Muscle layer of colon (tissue), 2 donors: ENCODE measurements around the gene UFD1.

Experiments used
- H3K27ac ChIP-seq: one replicate; pipeline ENCODE4 v1.7.0; 2013; ENCODE audit warnings: low read depth, mild to moderate bottlenecking, low read length, moderate library complexity
- H3K27me3 ChIP-seq, 2 donors: one replicate each; pipeline ENCODE4 v1.7.0; 2013; ENCODE audit warnings: low read length in 2 of 2, mild to moderate bottlenecking in 2 of 2; ENCODE audit not compliant: insufficient read depth in 2 of 2, control insufficient read depth in 1 of 2
- H3K36me3 ChIP-seq: one replicate; pipeline ENCODE4 v1.7.0; 2013; ENCODE audit warnings: mild to moderate bottlenecking, low read length; ENCODE audit not compliant: insufficient read depth
- H3K4me1 ChIP-seq: one replicate; pipeline ENCODE4 v1.7.0; 2013; ENCODE audit warnings: mild to moderate bottlenecking, low read length; ENCODE audit not compliant: insufficient read depth
- H3K4me3 ChIP-seq, 2 donors: one replicate each; pipeline ENCODE4 v1.7.0; 2013; ENCODE audit warnings: low read length in 2 of 2, low read depth in 1 of 2, mild to moderate bottlenecking in 1 of 2, moderate library complexity in 1 of 2
- H3K9ac ChIP-seq: one replicate; pipeline ENCODE4 v1.7.0; 2013; ENCODE audit warnings: low read length
- H3K9me3 ChIP-seq: one replicate; pipeline ENCODE4 v1.7.0; 2013; ENCODE audit warnings: mild to moderate bottlenecking, low read length
- donor health status: abdominal sarcoma.
- donor health status: Adenocarcinoma of cecum.

The UFD1 gene

DNA sequence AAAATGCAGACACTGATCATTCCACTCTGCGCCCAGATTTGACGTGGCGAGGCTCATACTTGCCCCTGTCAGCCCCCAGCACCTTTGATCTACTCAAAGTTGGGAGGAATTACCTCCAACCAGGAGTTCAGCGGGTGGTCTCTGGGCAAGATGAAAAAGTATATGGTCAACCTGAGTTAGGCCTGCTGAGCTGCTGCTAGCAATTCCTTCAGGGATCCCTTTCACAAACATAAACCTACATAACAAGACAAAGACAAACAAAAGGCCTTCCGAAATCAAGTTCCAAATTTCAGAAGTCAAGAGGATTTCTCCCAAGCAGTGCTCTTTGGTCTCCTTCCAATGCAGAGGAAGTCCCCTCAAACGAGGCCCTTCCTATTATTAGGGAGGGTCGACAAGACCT, 24.4 kb upstream of the UFD1 start:
- no peaks in the 10 kb centered on the region for H3K27me3 ChIP-seq
- no peak overlapping the region for H3K9ac ChIP-seq
- H3K9me3 ChIP-seq = no peaks in the 10 kb centered on the region
- no peaks in the 10 kb centered on the region for H3K4me1 ChIP-seq
- no peaks in the 10 kb centered on the region for H3K36me3 ChIP-seq
- no peak overlapping the region for H3K4me3 ChIP-seq
- no peak overlapping the region for H3K27ac ChIP-seq

- Histone ChIP-seq H3K27me3 (no peaks in the 10 kb centered on the region), H3K36me3 (no peaks in the 10 kb centered on the region), H3K27ac (no peak overlapping the region), H3K4me1 (no peaks in the 10 kb centered on the region), H3K4me3 (no peak overlapping the region), H3K9me3 (no peaks in the 10 kb centered on the region), H3K9ac (no peak overlapping the region)
These were observed 23.0 kb upstream of the UFD1 start for GRCh38 chr22:19501897-19502447.

GRCh38 chr22:19499880-19500242, 20.9 kb upstream of the UFD1 start:
- Histone ChIP-seq H3K4me1 (no peaks in the 10 kb centered on the region), H3K9ac (no peak overlapping the region), H3K9me3 (no peaks in the 10 kb centered on the region), H3K27ac (no peak overlapping the region), H3K36me3 (no peaks in the 10 kb centered on the region), H3K27me3 (no peaks in the 10 kb centered on the region), H3K4me3 (no peak overlapping the region)

DNA sequence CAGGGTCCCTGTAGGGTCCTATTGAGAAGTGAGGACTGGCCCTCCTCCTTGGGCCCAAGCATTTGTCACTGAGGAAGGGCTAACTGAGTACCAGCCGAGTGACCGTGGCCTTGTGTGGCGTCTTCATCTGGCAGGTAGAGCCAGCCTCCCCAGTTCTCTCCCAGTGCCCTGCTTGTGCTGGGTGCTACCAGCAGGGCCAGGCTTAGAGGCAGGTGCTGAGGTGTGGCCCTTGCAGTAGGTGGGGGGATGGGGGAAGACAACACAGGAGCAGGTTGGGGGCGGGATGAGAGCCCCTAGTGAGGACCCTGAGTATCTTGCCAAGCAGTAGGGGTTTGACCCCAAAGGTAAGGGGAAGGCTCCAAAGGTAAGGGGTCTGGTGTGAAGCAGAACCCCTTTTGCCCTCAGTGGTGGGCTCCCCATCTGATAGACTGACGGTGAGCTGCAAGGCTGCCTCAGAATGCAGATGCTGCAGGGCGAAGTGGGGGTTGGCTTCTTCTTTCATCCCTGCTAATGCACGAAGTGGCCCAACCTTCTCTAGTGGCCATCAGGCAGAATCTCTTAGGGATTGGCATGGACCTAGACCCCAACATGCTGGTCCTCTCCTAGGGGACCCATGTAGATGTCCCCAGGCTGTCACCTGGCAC, 20.4 kb upstream of the UFD1 start:
- no peak overlapping the region for H3K9ac ChIP-seq
- H3K4me1 ChIP-seq = no peaks in the 10 kb centered on the region
- no peaks in the 10 kb centered on the region for H3K27me3 ChIP-seq
- no peaks in the 10 kb centered on the region for H3K36me3 ChIP-seq
- no peak overlapping the region for H3K27ac ChIP-seq
- H3K9me3 ChIP-seq = no peaks in the 10 kb centered on the region
- H3K4me3 ChIP-seq = no peak overlapping the region

GRCh38 chr22:19498866-19499190, 19.8 kb upstream of the UFD1 start:
- Histone ChIP-seq H3K27ac (no peak overlapping the region), H3K27me3 (no peaks in the 10 kb centered on the region), H3K9ac (no peak overlapping the region)

DNA sequence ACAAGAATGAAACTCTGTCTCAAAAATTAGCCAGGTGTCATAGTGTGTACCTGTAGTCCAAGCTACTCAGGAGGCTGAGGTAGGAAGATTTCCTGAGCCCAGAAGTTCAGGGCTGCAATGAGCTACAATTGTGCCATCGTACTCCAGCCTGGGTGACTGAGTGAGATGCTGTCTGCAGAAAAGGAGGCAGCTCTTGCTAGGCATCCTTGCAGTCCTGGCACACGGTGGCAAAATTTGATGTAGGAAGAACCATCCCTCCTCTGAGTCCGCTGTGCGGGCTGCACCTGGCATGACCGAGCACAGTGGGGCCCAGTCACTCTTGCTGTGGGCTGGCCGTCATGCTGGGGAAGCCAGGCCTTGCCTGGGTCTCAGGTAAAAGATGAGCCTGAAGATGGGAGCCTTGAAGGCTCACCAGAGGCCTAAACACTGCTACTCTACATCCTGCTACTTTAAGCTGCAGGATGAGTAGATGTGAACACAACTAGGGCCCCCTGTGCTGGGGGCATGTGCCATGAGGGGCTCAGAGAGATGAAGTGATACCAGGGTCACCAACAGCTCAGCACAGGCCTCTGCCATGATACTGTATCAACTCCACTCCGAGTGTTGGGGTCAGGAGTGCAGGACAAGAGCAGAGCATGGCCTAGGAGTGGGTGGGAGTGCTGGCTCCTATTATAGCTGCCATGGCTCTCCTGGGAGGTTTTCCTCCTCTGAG, 19.3 kb upstream of the UFD1 start:
- Histone ChIP-seq H3K27me3 (no peaks in the 10 kb centered on the region), H3K27ac (no peak overlapping the region), H3K9me3 (no peaks in the 10 kb centered on the region), H3K4me1 (no peaks in the 10 kb centered on the region), H3K9ac (no peak overlapping the region), H3K4me3 (no peak overlapping the region), H3K36me3 (no peaks in the 10 kb centered on the region)

More at GRCh38 chr22:19498866-19499190, 19.8 kb upstream of the UFD1 start:
- Histone ChIP-seq H3K36me3 (no peaks in the 10 kb centered on the region), H3K4me3 (no peak overlapping the region), H3K4me1 (no peaks in the 10 kb centered on the region), H3K9me3 (no peaks in the 10 kb centered on the region)

GRCh38 chr22:19497245-19497644, 18.3 kb upstream of the UFD1 start:
- Histone ChIP-seq H3K27ac (no peak overlapping the region), H3K36me3 (no peaks in the 10 kb centered on the region), H3K9me3 (no peaks in the 10 kb centered on the region), H3K4me3 (no peak overlapping the region), H3K9ac (no peak overlapping the region), H3K27me3 (no peaks in the 10 kb centered on the region), H3K4me1 (no peaks in the 10 kb centered on the region)

- no peaks in the 10 kb centered on the region for H3K9me3 ChIP-seq
- no peaks in the 10 kb centered on the region for H3K4me1 ChIP-seq
- no peak overlapping the region for H3K9ac ChIP-seq
- no peaks in the 10 kb centered on the region for H3K36me3 ChIP-seq
- no peak overlapping the region for H3K4me3 ChIP-seq
- H3K27me3 ChIP-seq = no peaks in the 10 kb centered on the region
- H3K27ac ChIP-seq = no peak overlapping the region
These were observed 17.3 kb upstream of the UFD1 start for GRCh38 chr22:19496324-19496630.

GRCh38 chr22:19495562-19496323, 16.8 kb upstream of the UFD1 start:
- H3K27me3 ChIP-seq = no peaks in the 10 kb centered on the region
- H3K4me3 ChIP-seq = no peak overlapping the region
- no peaks in the 10 kb centered on the region for H3K9me3 ChIP-seq
- no peak overlapping the region for H3K27ac ChIP-seq
- no peaks in the 10 kb centered on the region for H3K36me3 ChIP-seq
- no peak overlapping the region for H3K9ac ChIP-seq
- H3K4me1 ChIP-seq = no peaks in the 10 kb centered on the region

- Histone ChIP-seq H3K9ac (no peak overlapping the region), H3K36me3 (no peaks in the 10 kb centered on the region), H3K27ac (no peak overlapping the region), H3K27me3 (no peaks in the 10 kb centered on the region), H3K4me1 (no peaks in the 10 kb centered on the region), H3K4me3 (no peak overlapping the region), H3K9me3 (no peaks in the 10 kb centered on the region)
These were observed 15.7 kb upstream of the UFD1 start for GRCh38 chr22:19494676-19495173.

DNA sequence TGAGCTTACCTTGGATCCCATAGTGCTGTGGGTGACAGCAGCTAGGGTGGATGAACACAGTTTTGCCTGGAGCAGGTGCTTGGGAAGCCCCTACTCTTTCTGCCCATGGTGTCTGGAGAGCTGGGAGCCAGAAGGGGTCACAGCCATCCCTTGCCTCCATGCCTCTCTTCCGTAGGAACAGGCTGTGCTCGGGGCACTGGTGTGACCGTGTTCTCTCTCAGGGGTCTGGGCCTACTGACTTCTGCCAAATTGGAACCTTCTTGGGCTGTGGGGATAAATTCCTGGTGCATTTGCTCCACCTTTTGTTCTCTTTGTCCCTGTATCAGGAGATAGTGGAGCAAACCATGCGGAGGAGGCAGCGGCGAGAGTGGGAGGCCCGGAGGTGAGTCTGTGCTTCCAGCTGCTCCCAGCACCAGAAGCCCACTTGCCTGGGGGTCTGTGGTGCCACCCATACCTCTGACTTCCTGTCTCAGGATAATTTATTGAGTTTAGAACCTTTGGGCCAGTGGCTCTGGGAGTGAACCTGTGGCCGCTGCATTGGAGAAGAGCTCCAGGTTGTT, 15.1 kb upstream of the UFD1 start:
- H3K36me3 ChIP-seq = no peaks in the 10 kb centered on the region
- H3K9ac ChIP-seq = no peak overlapping the region
- H3K27me3 ChIP-seq = no peaks in the 10 kb centered on the region
- no peaks in the 10 kb centered on the region for H3K4me1 ChIP-seq
- no peaks in the 10 kb centered on the region for H3K9me3 ChIP-seq
- H3K4me3 ChIP-seq = no peak overlapping the region
- no peak overlapping the region for H3K27ac ChIP-seq
